VCaP (cell line): ENCODE data around the gene NPIPB9.
"Not testable (repeated sequence)": the region's sequence is repeated elsewhere in the genome, so short reads cannot be mapped to it uniquely, and the experiment has no call there.

Source experiments
- H3K27ac ChIP-seq: fragments of 450-650 bp; 2 replicates; pipeline ENCODE4 v1.5.1; 2017
- CTCF ChIP-seq: fragments of 450-650 bp; conservative IDR thresholded peaks from 2 replicates; pipeline ENCODE4 v1.5.1; 2017; ENCODE audit warnings: mild to moderate bottlenecking, moderate library complexity

The NPIPB9 gene

GRCh38 chr16:28751487-28751886 is at the start of gene NPIPB9:
Gene NPIPB9 (plus strand): TSS chr16:28751787.
- H3K27ac ChIP-seq, result not testable (repeated sequence)

- not testable (repeated sequence) for H3K27ac ChIP-seq
These were observed 47.3 kb upstream of the NPIPB9 start for GRCh38 chr16:28704246-28704645.

DNA sequence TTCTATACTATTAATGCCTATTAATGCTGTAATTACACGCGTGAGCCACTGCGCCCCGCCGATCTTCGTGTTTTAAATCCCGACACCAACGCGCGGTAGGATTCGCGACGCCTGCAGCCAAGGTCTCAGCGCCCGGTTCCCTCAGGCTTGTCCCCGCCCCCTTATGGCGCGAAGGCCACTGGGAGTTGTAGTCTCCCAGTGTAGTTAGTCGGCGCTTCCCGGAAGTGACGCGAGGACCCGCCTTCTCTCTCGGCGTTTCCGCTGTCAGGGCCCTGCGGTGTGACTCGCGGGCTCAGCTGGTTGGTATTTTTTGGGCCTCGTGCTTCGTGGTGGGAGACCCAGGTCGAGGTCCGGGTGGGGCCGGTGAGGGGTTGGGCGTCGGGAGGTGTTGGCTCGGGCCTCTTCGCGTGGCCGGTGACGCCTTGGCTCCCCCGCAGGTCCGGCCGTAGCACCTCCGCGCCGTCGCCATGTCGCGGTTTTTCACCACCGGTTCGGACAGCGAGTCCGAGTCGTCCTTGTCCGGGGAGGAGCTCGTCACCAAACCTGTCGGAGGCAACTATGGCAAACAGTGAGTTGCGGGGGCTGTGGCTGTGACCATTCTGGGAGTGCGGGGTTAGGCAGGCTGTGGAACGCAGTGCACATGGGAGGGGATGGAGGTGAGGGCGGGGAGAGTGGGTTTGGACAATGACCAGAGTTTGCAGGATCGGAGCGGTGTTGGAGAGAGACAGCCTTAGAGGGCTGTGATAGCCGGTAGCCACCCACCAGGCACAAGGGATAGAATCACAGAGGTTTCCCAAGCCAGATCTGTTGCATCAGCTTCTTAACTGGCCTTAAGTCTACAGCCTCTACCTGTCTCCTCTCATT is 40.1 kb upstream of the NPIPB9 start, which contains the start of gene EIF3C:
Gene EIF3C (plus strand): TSS at position 245 of the 864 bp plus-strand sequence. CDS start 223 bp downstream, at position 468.
- H3K27ac ChIP-seq, result not testable (repeated sequence)

DNA sequence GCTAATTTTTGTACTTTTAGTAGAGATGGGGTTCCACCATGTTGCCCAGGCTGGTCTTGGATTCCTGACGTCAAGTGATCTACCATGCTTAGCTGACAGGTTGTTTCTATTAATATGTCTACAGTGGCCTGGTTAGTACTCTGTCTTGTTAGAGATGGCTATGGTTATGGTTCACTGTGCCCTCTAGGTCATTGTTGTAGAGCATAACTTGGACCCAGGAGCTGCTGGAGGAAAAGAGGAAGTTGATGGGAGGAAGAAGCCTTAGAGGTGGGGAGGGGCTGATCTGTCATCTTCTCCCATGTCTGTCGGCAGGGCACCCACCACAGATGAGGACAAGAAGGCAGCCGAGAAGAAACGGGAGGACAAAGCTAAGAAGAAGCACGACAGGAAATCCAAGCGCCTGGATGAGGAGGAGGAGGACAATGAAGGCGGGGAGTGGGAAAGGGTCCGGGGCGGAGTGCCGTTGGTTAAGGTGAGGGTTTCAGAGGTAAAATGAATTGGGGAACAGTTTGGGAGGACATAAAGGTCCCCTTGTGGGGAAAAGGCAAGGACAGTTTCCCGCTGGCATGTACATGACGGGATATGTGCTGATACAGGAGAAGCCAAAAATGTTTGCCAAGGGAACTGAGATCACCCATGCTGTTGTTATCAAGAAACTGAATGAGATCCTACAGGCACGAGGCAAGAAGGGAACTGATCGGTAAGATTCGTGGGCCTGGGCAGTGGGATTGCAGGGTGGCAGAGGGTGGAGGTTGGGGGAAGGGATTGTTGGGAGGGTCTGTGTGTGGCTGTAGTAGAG is 28.5 kb upstream of the NPIPB9 start:
- H3K27ac ChIP-seq, result not testable (repeated sequence)

DNA sequence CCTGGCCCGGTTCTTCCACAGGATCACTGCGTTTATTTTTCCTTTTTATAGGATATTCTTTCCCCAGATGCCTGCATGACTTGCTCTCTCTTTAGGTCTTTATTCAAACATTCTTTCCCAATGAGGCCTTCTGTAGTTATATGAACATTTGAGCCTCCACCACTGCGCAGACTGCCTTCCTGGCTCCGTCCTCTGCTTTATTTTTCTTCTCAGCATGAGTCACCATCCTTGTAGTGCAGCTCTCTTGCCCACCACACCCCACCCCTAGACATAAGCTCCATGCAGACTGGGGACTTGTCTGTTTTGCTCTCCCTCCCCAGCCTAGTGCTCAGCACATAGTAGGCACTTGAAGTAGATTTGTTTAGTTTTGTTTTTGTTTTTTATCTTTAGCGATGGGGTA is 20.3 kb upstream of the NPIPB9 start:
- H3K27ac ChIP-seq, result not testable (repeated sequence)

- H3K27ac ChIP-seq, result not testable (repeated sequence)
These were observed 19.0 kb upstream of the NPIPB9 start for GRCh38 chr16:28732455-28733124.

DNA sequence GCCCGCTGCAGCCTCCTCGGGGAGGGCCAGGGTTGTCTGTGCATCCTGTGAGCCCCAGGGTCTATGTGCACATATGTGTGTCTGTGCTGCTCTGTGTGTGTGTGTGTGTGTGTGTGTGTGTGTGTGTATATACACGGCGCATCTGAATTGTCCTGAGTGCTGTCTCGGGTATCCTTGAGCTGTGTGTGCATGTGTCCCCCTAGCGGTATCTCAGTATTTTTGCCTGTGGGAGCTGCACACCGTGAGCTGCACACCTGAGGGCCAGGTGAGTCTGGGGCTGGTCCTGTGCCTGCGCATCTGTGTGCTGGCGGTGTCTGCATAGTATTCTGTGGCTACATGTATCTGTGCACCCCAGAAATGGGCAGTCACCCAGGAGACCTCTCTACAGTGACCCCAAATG is 11.8 kb upstream of the NPIPB9 start:
- not testable (repeated sequence) for H3K27ac ChIP-seq

- H3K27ac ChIP-seq, result not testable (repeated sequence)
These were observed 11.0 kb upstream of the NPIPB9 start for GRCh38 chr16:28740631-28741030.

GRCh38 chr16:28741295-28741694 is 10.3 kb upstream of the NPIPB9 start:
- not testable (repeated sequence) for H3K27ac ChIP-seq

DNA sequence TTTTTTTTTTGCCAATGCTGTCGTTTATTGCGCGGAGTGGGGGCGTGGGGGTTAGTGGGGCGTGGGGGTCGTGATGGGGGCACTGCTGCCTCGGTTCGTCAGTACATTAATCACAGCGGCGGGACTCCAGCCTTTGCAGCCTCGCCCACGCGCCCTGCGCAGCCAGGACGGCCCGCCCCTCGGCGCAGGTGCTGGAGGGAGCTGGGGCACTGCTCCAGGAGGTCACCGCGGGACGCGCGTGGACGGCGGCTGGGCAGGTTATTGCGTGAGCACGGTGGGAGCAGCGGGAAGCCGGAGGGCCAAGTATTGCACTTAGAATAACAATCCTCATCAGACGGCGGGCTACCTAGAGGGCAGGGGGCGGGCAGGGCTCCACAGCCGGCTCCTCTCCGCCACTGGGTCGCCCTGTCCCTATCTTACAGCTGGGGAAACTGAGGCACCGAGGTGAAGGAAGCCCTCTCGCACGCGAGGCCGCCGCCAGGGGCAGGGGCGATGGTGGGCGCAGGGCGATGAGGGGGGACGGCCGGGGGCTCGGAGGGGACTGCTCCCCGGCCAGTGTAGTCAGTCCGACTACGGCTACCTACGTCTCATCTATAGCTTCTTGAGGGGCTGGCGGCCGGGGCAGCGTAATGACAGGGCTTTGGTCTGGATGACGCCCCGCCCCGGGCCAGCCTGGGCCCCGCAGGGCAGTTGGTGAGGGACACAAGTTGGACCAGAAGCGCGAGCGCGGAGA is 4.8 kb upstream of the NPIPB9 start:
- not testable (repeated sequence) for H3K27ac ChIP-seq

DNA sequence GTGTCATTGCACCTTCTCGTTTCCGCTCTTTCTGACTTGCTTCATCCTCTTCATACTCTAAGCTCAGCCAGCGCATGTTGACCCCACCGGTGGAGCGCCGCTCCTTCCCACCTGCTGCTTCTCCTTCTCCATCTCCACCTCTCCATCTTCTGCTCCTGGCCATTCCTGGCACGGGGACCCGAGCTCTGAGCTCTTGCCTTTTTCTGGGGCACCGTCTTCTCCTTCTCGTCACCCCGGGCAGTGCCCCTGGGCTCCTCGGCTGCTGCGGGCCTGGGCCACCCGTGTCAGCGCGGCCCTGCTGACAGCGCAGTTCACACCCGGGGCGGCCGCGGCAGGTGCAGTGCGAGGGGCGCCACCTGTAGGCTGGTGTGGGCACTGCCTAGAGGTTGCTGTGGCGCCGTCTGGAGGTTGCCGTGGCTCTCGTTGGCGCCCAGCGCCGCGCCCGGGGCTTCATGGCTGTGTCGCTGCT is 1.6 kb upstream of the NPIPB9 start:
- not testable (repeated sequence) for H3K27ac ChIP-seq

DNA sequence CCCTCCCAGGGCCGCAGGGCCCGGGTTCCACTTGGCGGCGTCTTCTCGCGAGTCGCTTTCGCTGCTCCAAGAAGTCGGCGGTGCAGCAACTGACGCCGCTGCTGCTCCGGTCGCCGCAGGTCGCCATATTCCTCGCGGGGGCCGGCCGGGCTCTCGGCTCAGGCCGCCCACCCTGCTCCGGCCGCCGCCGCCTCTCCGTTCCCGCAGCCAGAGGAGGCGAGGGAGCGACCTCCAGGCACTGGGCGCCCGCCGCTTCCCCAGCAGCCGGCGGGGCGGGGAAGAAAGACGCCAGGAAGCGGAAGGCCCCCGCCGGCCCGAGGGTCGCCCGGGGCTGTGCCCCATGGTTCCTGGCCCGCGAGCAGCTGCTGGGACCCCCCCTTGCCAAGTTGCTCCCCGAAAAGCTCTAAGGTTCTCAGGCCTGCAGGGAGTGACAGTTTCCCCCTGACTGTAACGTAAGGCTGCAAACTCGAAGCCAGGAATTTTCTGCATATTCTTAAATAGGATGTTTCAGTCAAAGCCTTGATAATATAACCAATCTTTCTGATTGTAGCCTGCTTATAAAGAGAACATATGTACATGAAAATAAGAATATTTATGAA is 1.0 kb upstream of the NPIPB9 start:
- H3K27ac ChIP-seq, result not testable (repeated sequence)

DNA sequence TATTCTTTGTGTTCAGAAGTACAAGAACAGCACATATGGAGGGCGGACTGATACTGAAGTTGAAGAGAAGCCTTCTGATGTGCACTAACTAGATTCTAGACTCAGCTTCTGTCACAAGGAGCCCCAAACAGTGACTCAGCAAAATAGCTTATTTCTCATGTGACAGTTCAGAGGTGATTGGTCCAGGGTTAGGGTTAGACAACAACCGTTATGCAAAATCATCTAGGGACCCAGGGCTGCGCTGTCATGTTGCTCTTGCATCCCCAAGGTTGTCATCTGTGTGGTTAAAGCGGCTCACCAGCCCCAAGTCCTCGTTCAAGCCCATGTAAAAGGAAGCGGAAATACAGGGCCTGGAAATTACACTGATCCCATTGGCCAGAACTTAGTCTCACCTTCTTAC is 30.1 kb downstream of the NPIPB9 start:
- H3K27ac ChIP-seq, result not testable (repeated sequence)

DNA sequence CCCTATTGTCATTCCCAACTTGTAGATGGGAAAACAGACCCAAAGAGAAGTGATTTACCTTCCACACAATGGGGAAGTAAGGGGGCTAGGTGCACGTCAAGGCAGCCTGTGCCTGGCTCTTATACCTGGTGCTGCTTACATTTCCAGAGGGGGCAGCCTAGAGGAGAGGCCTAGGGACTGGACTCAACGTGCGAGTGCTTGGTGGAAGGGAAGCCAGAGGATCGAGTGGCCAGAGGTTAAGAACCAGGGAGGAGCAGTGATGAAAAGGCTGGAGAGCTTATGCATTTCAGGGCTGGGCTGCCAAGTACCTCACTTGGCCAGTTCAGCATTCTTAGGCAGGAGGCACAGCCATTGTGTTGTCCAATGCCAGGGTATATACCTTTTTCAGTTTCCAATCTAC is 30.8 kb downstream of the NPIPB9 start:
- H3K27ac ChIP-seq, result not testable (repeated sequence)

DNA sequence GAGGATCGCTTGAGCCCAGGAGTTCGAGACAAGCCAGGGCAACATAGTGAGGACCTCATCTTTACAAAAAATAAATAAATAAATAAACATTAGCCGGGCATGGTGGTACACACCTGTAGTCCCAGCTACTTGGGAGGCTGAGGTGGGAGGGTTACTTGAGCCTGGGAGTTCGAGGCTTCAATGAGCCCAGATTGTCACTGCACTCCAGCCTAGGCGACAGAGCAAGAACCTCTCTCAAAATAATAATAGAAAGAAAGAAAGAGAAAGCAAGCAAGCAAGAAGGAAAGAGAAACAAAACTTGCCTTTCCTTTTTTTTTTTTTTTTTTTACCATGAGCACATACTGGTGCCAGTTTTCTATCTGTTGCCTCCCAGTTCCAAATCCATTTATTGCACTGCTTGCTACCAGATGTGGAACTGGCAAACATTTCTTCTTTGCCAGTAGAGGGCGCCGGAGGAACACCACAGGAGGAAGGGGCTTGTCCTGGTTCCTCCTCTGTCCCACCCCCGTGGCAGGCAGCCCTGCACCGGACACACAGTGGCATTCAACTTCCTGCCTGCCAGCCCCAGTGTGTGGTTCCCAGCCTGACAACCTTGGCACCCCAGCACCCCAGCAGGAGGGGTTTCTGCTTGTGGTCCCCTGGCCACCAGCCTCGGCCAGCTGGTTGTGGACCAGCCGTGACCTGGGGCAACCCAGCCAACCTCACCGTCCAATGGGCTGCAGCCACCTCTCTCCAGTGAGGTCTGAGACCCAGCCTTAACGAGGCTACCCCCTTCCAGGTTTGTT is 50.8 kb downstream of the NPIPB9 start:
- not testable (repeated sequence) for H3K27ac ChIP-seq
- TF ChIP-seq CTCF, result 0 out of 2 replicates have a peak, but pooled peaks have one; percentile 9

GRCh38 chr16:28807445-28808120 is 56.0 kb downstream of the NPIPB9 start:
- H3K27ac ChIP-seq, result not testable (repeated sequence)
